ENCODE measurements around the gene LDAH. TPM values are rescaled to one million over a fixed set of nuclear protein-coding genes. Genes with fewer than 3 reads are reported as not detected.

The LDAH gene
- total RNA-seq, 1 experiment from 2014 or later, result 15.2 TPM

DNA sequence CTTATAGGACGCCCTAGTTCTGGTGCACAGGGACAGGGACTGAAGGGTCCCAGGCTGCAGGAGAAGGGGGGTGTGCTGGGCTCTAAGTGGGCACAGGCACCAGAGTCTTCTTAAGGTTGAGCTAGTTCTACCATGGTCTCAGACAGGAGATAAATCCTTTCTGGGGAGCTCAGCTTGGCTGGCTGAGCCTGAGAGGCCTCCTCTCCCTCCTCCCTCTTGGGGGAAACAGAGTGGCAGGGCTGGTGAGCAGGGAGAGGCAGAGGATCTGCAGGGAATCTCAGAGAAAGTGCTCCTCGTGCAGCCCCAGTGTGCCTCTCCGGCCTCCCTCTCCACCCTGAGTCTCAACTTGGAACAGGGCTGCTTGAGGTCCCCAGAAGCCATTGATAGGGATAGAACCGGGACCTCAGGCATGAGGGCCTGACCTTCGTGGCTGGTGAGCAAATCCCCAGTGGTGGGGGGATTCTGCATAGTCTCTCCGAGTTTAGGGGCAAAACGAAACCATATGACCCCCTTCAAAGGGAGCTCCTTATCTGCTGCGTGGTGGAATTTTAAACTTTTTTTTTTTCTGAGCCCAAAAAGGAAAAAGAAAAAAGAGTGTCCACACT lies 153.9 kb downstream of the LDAH start:
- Histone ChIP-seq H4K20me1 (ENCODE audit: control insufficient read depth, insufficient read depth, insufficient read length) (no peaks in the 10 kb centered on the region), H3K18ac (ENCODE audit: insufficient read length, low read depth, low read length) (no peak overlapping the region), H2BK12ac (ENCODE audit: insufficient read length, low read depth, low read length) (no peak overlapping the region), H3K27ac (ENCODE audit: insufficient read length, low read depth, low read length) (no peak overlapping the region), H3K23me2 (ENCODE audit: insufficient read length, low read depth, low read length, poor library complexity, severe bottlenecking) (peaks cover 18% of the 10 kb centered on the region), H3K14ac (ENCODE audit: insufficient read depth, low read length) (no peak overlapping the region), H3K56ac (ENCODE audit: insufficient read length, low read depth, low read length) (no peak overlapping the region), H4K91ac (ENCODE audit: insufficient read length, low read depth, low read length) (no peak overlapping the region), H2AK5ac (ENCODE audit: insufficient read length, low read length) (no peak overlapping the region), H2BK5ac (ENCODE audit: insufficient read length, low read length) (no peak overlapping the region), H3K9ac (ENCODE audit: extremely low read depth, insufficient read length, low read length) (no peak overlapping the region), H2AFZ (ENCODE audit: low read length) (no peak overlapping the region), H2BK20ac (ENCODE audit: low read depth, low read length, poor library complexity, severe bottlenecking) (no peak overlapping the region), H4K5ac (ENCODE audit: insufficient read length, low read depth, low read length) (no peak overlapping the region), H3T11ph (ENCODE audit: low read length) (no peak overlapping the region), H3K4me1 (ENCODE audit: insufficient read depth, low read length) (peaks cover 4% of the 10 kb centered on the region; the same call in 1 of the 2 replicates), H2BK15ac (ENCODE audit: low read depth, low read length) (no peak overlapping the region), H3K79me2 (ENCODE audit: insufficient read depth, low read length) (no peaks in the 10 kb centered on the region), H3K79me1 (ENCODE audit: insufficient read depth, low read depth, low read length, poor library complexity, severe bottlenecking) (no peaks in the 10 kb centered on the region), H3K4me2 (ENCODE audit: insufficient read depth, insufficient read length, low read length) (peak overlapping the region; percentile 56), H3K4ac (ENCODE audit: low read depth, low read length) (no peak overlapping the region), H3K27me3 (ENCODE audit: insufficient read depth, low read length) (peaks cover 88% of the 10 kb centered on the region), H3K23ac (ENCODE audit: insufficient read length, low read depth, low read length) (no peak overlapping the region), H4K8ac (replicated peaks; ENCODE audit: insufficient read length, low read depth, low read length) (no peak overlapping the region), H3K9me3 (ENCODE audit: control insufficient read depth, low read depth, low read length) (no peaks in the 10 kb centered on the region), H2BK120ac (ENCODE audit: low read depth, low read length, poor library complexity, severe bottlenecking) (no peak overlapping the region)
- Mint-ChIP-seq H3K4me3 (0 out of 5 replicates have a peak overlapping the region, but pooled peaks of 1 of the 2 experiments have one; percentile 72), H3K9me3 (peaks cover 2 to 3% of the 10 kb centered on the region in 2 experiments; a peak in 2 of 5 replicates), H3K36me3 (ENCODE audit: insufficient read depth in 1 of 3, low read depth in 3 of 3) (peaks cover 0 to 2% (median 0%) of the 10 kb centered on the region in 3 experiments; a peak in 1 of 7 replicates), H3K27me3 (ENCODE audit: low read depth) (peaks cover 96% of the 10 kb centered on the region), H3K4me1 (peaks cover 33 to 65% of the 10 kb centered on the region in 2 experiments), H3K27ac (no peak overlapping the region)
- DNase-seq, result no peak
- no CpG with 5 or more reads among the region's 8 CpGs for WGBS (ENCODE audit: extremely low coverage, insufficient read length, low lambda C conversion rate)
- TF ChIP-seq, protein P1, sequence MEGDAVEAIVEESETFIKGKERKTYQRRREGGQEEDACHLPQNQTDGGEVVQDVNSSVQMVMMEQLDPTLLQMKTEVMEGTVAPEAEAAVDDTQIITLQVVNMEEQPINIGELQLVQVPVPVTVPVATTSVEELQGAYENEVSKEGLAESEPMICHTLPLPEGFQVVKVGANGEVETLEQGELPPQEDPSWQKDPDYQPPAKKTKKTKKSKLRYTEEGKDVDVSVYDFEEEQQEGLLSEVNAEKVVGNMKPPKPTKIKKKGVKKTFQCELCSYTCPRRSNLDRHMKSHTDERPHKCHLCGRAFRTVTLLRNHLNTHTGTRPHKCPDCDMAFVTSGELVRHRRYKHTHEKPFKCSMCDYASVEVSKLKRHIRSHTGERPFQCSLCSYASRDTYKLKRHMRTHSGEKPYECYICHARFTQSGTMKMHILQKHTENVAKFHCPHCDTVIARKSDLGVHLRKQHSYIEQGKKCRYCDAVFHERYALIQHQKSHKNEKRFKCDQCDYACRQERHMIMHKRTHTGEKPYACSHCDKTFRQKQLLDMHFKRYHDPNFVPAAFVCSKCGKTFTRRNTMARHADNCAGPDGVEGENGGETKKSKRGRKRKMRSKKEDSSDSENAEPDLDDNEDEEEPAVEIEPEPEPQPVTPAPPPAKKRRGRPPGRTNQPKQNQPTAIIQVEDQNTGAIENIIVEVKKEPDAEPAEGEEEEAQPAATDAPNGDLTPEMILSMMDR (conservative IDR thresholded peaks at IDR 0.05), result no peak
